ENCODE data around the gene CT45A9.

DNA sequence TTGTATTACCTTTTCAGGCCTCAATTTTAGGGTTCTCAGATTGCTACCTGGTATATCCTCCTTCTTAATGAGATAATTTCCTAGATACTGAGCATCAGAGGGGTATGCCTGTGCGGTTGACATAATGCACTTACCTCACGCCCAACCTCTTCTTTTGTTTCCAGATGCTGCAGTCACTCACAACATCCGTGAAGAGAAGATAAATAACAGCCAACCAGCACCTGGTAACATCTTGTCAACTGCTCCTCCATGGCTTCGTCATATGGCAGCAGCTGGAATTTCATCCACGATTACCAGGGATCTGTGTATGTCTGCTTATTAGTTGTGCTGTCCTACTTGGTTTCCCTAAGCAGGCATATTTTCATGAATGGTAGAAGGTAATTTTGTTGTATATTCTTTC lies 38.6 kb upstream of the CT45A9 start:
- TF ChIP-seq CTCF (IDR thresholded peaks at IDR 0.05; ENCODE audit: low read length) (no peak), EZH2 (IDR thresholded peaks at IDR 0.05; ENCODE audit: borderline replicate concordance, low read length) (no peak)
